ENCODE measurements around the gene SLC9A8.

The SLC9A8 gene

DNA sequence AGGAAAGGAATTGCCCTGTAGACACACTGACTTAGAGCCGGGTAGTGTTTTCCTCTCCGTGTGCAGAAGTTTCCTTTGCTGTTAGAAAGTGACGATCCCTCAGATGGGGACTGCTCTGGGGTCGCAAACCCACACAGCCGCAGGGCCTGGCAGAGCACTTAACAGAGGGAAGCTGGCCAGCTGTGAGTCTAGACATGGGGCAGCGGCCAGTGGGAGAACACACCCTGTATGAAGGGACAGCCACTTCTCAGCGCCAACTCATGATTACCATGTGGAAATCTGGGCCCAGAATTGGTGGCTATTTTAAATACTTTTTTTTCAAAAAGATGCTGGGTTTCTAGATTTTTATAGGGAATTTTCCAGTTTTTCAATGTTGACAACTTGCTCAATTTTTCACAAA lies 39.4 kb downstream of the SLC9A8 start:
- no peak for DNase-seq (ENCODE audit: low read depth)
- H3K4me3 ChIP-seq (ENCODE audit: low read depth, low read length): no peak overlapping the region
- TF ChIP-seq, protein P1, sequence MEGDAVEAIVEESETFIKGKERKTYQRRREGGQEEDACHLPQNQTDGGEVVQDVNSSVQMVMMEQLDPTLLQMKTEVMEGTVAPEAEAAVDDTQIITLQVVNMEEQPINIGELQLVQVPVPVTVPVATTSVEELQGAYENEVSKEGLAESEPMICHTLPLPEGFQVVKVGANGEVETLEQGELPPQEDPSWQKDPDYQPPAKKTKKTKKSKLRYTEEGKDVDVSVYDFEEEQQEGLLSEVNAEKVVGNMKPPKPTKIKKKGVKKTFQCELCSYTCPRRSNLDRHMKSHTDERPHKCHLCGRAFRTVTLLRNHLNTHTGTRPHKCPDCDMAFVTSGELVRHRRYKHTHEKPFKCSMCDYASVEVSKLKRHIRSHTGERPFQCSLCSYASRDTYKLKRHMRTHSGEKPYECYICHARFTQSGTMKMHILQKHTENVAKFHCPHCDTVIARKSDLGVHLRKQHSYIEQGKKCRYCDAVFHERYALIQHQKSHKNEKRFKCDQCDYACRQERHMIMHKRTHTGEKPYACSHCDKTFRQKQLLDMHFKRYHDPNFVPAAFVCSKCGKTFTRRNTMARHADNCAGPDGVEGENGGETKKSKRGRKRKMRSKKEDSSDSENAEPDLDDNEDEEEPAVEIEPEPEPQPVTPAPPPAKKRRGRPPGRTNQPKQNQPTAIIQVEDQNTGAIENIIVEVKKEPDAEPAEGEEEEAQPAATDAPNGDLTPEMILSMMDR (IDR thresholded peaks at IDR 0.05; ENCODE audit: control insufficient read depth, extremely low read depth, insufficient read depth): no peak

DNA sequence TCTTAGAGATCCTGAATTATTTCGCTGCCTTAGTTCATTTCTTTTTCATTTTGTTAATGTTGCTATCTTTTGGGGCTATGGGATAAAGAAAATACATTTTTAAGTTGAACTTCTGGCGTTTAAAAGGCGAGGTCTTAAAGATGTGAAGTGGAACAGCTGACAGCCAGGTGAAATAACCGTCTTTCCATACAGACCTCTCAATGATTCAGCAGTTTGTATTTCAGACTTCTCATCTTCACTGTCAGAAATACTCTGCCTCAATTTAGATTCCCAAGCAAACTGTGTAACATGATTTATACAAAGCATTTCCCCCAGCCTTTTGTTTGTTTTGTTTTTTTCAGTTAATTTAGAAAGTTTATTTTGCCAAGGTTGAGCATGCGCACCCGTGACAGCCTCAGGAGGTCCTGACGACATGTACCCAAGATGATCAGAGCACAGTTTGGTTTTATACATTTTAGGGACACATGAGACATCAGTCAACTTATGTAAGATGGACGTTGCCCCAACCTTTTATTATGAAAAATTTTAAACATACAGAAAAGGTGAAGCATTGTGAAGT lies 40.0 kb downstream of the SLC9A8 start:
- no peak overlapping the region for H3K4me3 ChIP-seq (ENCODE audit: low read depth, low read length)
- TF ChIP-seq, protein P1 (IDR thresholded peaks at IDR 0.05; ENCODE audit: control insufficient read depth, extremely low read depth, insufficient read depth): no peak

DNA sequence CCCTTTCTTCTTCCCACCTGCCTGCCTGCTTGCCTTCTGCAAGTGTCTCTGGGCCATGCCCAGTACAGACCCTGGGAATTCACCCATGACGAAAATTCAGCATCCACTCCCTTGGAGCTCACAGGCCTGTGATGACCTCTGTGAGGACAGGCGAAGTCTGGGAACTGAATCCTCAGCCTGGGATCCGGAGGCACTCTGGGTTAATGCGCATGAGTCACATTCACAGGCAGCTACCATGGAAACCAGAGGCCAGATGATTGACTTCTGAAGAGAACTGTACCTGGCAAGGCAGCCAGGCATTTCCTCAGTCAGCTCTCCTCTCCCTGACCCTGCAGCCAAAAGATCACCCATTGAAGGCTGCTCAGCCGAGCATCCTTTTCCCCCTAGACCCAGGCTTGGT lies 41.0 kb downstream of the SLC9A8 start:
- DNase-seq (ENCODE audit: low read depth): no peak
- no peak overlapping the region for H3K4me3 ChIP-seq (ENCODE audit: low read depth, low read length)
- TF ChIP-seq, protein P1 (IDR thresholded peaks at IDR 0.05; ENCODE audit: control insufficient read depth, extremely low read depth, insufficient read depth): no peak

More for the DNA sequence above, 40.0 kb downstream of the SLC9A8 start:
- no peak for DNase-seq (ENCODE audit: low read depth)

DNA sequence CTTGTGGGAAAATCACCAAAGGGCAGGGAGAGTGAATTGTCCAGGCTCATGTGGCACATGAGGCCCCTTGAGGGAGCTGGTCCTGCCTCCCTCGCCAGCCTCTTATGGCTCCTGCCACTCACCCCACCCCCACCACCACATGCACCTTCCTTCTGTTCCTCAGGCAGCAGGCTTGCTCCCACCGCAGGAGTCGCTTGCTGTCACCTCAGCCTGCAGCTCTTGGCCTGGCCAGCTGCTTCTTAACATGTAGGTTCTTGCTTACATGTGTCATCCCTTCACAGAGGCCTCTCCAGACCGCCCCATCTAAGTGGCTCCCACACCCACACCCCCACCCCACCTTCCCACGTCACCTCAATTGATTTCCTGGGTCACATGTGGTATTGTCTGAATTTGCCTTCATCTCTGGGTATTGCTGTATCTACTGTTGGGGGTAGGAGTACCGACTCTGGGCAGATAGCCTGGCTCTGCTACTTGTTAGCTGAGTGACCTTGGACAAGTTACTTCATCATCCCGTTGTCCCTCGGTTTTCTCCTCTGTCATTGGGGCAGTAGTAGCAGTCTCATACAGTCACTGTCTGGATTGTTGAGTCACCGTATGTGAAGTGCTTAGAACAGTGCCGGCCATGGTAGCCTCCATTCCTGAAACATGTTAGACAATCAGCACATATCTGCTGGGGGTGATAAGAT lies 41.7 kb downstream of the SLC9A8 start:
- DNase-seq (ENCODE audit: low read depth): no peak
- TF ChIP-seq, protein P1 (IDR thresholded peaks at IDR 0.05; ENCODE audit: control insufficient read depth, extremely low read depth, insufficient read depth): no peak
- no peak overlapping the region for H3K4me3 ChIP-seq (ENCODE audit: low read depth, low read length)

DNA sequence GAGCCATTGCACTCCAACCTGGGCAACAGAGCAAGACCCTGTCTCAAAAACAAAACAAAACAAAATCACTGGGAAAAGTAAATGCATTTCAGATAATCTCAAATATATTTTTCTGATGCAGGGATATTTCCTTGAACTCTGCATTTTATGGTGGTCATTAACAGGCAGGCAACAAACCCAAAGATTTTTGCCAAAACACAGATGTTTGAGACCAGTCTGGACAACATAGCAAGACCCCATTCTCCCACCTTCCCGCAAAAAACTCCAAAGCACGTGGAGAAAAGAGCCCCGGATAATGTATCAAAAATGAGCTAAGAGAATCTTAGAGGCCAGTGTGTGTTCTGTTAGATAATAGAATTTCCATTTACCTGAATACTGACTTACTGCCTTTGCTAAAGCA lies 44.3 kb downstream of the SLC9A8 start:
- H3K4me3 ChIP-seq (ENCODE audit: low read depth, low read length): no peak overlapping the region
- TF ChIP-seq, protein P1 (IDR thresholded peaks at IDR 0.05; ENCODE audit: control insufficient read depth, extremely low read depth, insufficient read depth): no peak
- DNase-seq (ENCODE audit: low read depth): no peak

DNA sequence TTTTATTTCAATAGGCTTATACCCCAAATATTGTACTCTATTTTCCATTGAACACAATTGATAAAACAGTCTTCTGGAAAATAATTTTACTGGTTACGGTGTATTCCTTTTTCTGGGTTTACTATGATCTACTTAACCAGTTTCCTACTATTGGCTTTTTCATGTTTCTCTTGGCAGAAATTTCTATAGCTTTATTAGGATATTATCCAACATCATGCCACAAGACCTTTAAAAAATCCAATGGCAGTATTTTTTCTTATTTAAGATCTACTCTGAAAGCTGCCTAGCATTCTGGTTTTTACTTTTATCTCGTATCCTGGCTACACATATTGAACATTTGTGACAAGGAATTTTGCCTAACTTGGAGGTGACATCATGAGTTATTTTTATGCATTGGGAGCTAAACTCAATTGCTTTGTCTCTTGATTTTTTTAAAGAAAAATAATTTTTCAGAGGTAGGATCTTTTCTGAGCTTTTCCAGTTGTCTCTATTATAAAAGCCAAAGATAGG lies 45.5 kb downstream of the SLC9A8 start:
- TF ChIP-seq, protein P1 (IDR thresholded peaks at IDR 0.05; ENCODE audit: control insufficient read depth, extremely low read depth, insufficient read depth): no peak
- H3K4me3 ChIP-seq (ENCODE audit: low read depth, low read length): no peak overlapping the region
- DNase-seq (ENCODE audit: low read depth): no peak

Data from LNCaP clone FGC (cell line).